ENCODE results near the gene MOSMO. TPM values are rescaled to one million over a fixed set of nuclear protein-coding genes. Genes with fewer than 3 reads are reported as not detected.

The MOSMO gene
- total RNA-seq, 1 experiment from 2014 or later, result 12.4 TPM

DNA sequence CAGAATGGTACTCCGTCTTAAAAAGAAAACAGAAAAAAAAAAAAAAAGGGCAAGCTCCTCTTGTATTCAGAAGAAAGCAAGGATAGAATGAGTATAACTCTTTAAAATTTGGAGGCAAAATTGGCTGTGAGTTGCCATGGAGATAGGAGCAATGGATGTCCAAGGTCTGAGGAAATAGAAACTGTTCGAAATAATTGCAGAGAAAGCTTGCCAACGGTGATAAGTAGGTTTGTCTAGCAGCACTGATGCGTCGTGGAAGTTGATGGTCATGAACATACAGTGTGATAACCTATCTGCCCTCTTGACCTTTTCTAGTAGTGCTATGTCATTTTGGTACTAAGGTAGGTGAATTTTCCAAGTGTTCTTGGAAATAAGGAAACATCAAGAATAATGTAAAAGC is 3.0 kb downstream of the MOSMO start:
- TF ChIP-seq CTCF (conservative IDR thresholded peaks at IDR 0.05; ENCODE audit: low read depth, low read length), result no peak
- no peak for TF ChIP-seq EZH2phosphoT487 (IDR thresholded peaks at IDR 0.05; ENCODE audit: borderline replicate concordance, low read length)
- TF ChIP-seq EZH2 (IDR thresholded peaks at IDR 0.05; ENCODE audit: low read length, unreplicated experiment), result no peak

GRCh38 chr16:22012241-22012640 is 4.3 kb downstream of the MOSMO start:
- POLR2A ChIA-PET (ENCODE audit: unreplicated experiment), result interaction anchor here (1.0 kb wide), 1 partner anchor 19 kb away, joined by 6 read pairs; no protein-coding TSS in a partner anchor
- H3K79me2 ChIP-seq (ENCODE audit: low read length), result peaks cover 97% of the 10 kb centered on the region
- BruUV-seq (replicated peaks), result no TSS peak

More for the DNA sequence above, 3.0 kb downstream of the MOSMO start:
- Histone ChIP-seq H3K9me3 (ENCODE audit: low read length) (no peaks in the 10 kb centered on the region), H3K9me2 (replicated peaks; ENCODE audit: low read length) (no peaks in the 10 kb centered on the region), H3K27ac (ENCODE audit: low read length) (no peak overlapping the region), H3K4me1 (ENCODE audit: insufficient read depth, low read length) (peaks cover 55% of the 10 kb centered on the region), H2AFZ (ENCODE audit: low read length) (no peak overlapping the region), H3K79me2 (ENCODE audit: low read length) (peaks cover 97% of the 10 kb centered on the region), H3K4me2 (ENCODE audit: low read length) (peak overlapping the region; percentile 35), H3K27me3 (ENCODE audit: low read length) (no peaks in the 10 kb centered on the region), H3K36me3 (ENCODE audit: low read depth, low read length) (no peaks in the 10 kb centered on the region; the same call in 1 of the 2 replicates), H3F3A (ENCODE audit: low read length, unreplicated experiment) (no peaks in the 10 kb centered on the region), H3K4me3 (ENCODE audit: low read length) (peak overlapping the region; percentile 27; the same call in 1 of the 2 replicates), H4K20me1 (ENCODE audit: low read length) (peaks cover 14% of the 10 kb centered on the region; the same call in 1 of the 2 replicates), H3K9ac (ENCODE audit: low read length) (no peak overlapping the region)
- ChIA-PET CTCF (no interaction called here), POLR2A (ENCODE audit: unreplicated experiment) (no interaction called here)
- no TSS peak for BruUV-seq (replicated peaks)
- intact Hi-C loops (cut with micrococcal nuclease), result no loop called here
- DNase-seq (no peak), ATAC-seq (no peak)

More at GRCh38 chr16:22012241-22012640, 4.3 kb downstream of the MOSMO start:
- Histone ChIP-seq H3K4me1 (ENCODE audit: insufficient read depth, low read length) (peaks cover 59% of the 10 kb centered on the region), H3F3A (ENCODE audit: low read length, unreplicated experiment) (no peaks in the 10 kb centered on the region), H3K9me3 (ENCODE audit: low read length) (no peaks in the 10 kb centered on the region), H3K27ac (ENCODE audit: low read length) (no peak overlapping the region), H3K9me2 (replicated peaks; ENCODE audit: low read length) (no peaks in the 10 kb centered on the region), H3K9ac (ENCODE audit: low read length) (no peak overlapping the region), H3K36me3 (ENCODE audit: low read depth, low read length) (no peaks in the 10 kb centered on the region; the same call in 1 of the 2 replicates), H3K4me2 (ENCODE audit: low read length) (peak overlapping the region; percentile 35; the same call in 1 of the 2 replicates), H2AFZ (ENCODE audit: low read length) (no peak overlapping the region), H4K20me1 (ENCODE audit: low read length) (peaks cover 14% of the 10 kb centered on the region; the same call in 1 of the 2 replicates), H3K4me3 (ENCODE audit: low read length) (peak overlapping the region; percentile 27; the same call in 1 of the 2 replicates), H3K27me3 (ENCODE audit: low read length) (no peaks in the 10 kb centered on the region)
- no peak for DNase-seq
- TF ChIP-seq EZH2phosphoT487 (IDR thresholded peaks at IDR 0.05; ENCODE audit: borderline replicate concordance, low read length), result no peak
- no peak for TF ChIP-seq EZH2 (IDR thresholded peaks at IDR 0.05; ENCODE audit: low read length, unreplicated experiment)
- no peak for TF ChIP-seq CTCF (conservative IDR thresholded peaks at IDR 0.05; ENCODE audit: low read depth, low read length)
- intact Hi-C loops (cut with micrococcal nuclease), result no loop called here
- CTCF ChIA-PET, result interaction anchor here (0.6 kb wide), 1 partner anchor 33 kb away, joined by 4 read pairs; no protein-coding TSS in a partner anchor
- no peak for ATAC-seq
